SK-N-MC (cell line): Measurements from ENCODE around the gene SMTNL2.

Experiments
- EZH2 ChIP-seq: fragments of 200-600 bp; sonication (generic); IDR thresholded peaks from one replicate; pipeline ENCODE4 v1.6.1; 2017; ENCODE audit warnings: antibody characterized with exemption
- POLR2AphosphoS5 ChIP-seq: IDR thresholded peaks from 2 replicates; pipeline ENCODE4 v1.6.1; 2012; ENCODE audit warnings: mild to moderate bottlenecking, low read depth, low read length, borderline replicate concordance

DNA sequence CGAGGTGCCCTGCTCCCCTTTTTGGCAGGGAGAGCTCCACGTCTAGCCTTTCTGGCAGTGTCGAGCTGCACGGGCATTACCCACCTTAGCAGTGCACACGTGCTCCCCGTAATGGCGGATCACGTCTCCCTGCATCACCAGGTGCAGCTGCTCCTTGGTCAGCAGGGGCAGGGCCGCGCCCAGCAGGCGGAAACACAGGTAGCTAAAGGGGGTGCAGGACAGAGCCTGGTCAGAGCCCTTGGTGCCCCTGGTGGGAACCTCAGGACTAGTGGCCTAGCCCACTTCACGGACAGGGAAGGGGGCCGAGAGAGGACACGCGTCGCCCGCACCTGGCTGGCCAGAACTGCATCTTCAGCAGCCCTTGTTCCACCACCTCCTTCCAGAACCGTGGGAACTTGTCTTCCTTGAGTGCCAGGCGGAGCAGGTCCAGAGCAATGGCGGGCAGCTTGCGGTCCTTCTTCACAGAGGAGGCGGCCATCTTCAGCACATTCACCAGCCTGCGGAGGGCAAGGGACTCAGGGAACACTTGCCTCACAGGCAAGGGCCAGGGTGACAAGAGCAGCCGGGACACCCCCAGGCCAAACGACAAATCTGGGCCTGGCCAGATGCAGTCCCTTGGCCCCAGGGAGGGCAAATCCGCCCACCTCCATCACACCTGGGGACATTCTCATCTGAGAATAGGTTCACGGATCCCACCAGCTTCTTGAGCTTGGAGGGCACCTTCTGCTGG is 32.4 kb upstream of the SMTNL2 start:
- TF ChIP-seq EZH2, result no peak
- no peak for TF ChIP-seq POLR2AphosphoS5
